GM21381 (cell line): ENCODE measurements around the gene MYLK.

Source experiments
- ATAC-seq: cut with Tn5 transposase; IDR thresholded peaks from one replicate; pipeline ENCODE4 v1.9.1; 2021; ENCODE audit warnings: mild to moderate bottlenecking, moderate library complexity; ENCODE audit not compliant: unreplicated experiment

MYLK gene

DNA sequence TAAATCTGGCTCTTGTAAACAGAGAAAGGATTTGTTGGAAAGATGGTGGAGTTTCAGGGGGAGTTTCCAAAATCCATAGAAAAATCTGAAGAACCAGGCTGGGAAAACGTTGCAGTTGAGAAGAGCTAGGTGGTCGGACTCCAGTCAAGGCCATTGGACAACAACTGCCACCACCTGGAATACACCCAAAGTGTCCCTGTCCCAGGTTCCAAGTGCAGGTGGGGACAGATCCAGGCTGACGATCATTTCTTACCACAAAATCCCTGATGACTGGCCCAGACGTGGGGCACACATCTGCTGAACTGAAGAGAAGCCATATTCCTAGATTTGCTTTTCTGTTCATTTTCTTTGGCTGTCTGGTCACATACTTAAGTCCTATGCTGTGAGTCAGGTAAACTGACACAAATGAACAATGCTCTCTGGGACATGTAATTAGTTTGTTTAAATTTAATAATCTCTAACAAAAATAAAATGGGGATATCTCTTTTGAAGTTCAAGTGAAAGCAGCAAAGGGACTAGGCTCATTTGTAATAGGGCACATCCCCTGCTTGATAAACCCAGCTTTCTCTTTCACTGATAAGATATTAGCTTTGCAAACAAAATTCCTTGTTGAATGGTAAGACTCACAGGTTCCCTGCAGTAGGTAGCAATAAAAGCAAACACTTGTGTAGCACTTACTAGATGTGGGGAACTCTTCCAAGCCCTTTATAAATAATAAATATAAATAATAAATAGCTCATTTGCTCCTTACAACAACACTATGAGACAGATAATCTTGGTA lies 88.5 kb downstream of the MYLK start:
- no peak for ATAC-seq

DNA sequence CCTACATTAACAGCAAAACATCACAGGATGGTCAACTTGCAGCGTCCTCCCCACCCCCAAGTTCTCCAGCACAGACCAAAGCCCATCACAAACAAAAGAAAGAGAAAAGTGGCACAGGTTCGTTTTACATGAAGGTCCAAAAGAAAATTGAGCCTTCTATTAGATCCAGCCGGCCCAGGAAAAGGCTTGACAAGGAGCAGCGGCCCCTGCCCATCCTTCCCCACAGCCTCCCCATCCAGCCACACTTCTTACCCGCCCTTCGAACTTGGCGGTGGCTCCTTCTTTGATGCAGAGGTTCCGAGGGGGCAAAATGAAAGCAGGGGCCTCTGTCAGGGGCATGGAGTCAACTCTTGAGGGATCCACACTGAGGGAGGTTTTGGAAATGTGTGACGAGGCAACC lies 90.7 kb downstream of the MYLK start:
- ATAC-seq = no peak

DNA sequence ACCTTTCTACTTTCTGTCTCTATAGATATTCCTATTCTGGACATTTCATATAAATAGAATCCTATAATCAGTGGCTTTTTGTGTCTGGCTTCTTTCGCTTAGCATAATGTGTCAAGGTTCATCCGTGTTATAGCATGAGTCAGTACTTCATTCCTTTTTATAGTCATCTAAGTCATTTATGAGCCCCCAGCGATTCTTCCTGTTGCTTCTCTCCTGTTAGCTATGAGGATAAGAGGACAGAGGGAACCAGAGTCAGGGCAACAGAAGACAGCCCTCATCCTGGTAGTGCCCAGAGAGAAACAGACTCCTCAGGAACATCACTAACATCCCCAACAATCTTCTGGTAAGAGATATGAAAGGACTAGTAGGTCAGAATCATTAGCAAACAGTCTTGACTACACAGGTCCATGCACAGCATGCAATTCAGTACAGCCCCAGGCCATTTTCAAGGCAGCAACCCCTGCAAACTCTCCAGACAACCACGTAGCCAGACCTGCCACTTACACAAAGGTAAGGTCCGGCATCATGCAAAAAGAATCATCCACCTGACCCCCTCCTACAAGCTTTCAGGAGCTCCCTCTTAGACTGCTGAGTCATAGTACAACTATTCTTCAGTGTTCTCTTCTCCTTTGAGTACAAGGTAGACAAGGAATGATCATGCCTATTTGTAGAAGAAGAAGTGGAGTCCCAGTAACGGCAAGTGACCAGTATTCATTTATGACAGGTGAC lies 91.5 kb downstream of the MYLK start:
- no peak for ATAC-seq

DNA sequence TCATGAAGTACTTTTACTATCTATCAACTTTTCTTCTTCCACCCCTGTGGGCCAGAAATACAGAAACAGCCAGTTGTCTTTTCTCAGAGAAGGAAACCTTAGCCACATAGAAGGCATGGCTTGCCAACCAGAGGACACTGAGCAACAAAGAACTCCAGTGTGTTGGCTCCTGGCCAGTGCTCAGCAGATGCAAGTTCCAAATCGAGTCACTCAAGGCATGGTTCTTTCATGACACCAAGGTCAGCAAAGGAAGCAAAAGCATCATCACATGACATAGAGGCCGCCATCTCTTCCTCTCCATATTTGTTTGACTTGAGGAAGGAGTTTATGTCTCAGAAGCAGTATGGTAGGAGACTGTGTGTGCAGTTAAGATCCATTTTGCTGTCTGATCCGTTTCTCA lies 92.2 kb downstream of the MYLK start:
- no peak for ATAC-seq

DNA sequence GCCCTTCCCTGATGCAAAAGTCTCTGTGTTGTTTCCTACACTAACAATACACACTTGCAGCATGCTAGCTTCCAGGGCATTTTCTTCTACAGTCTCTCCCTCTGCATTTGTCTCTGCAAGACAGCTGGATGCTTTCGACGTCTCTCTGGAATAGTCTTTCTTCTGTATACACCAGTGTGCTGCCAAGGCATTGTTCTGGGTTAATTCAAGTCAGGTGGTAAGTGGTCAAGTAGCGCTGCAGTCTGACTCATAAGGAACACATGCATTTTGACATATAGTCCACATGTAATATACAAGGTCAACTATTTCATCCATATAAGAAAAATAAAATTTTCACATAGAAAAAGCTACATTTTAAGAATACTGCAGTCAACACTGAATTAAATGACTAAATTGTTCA lies 92.7 kb downstream of the MYLK start:
- ATAC-seq = no peak

GRCh38 chr3:123791073-123791370 lies 93.1 kb downstream of the MYLK start:
- no peak for ATAC-seq

DNA sequence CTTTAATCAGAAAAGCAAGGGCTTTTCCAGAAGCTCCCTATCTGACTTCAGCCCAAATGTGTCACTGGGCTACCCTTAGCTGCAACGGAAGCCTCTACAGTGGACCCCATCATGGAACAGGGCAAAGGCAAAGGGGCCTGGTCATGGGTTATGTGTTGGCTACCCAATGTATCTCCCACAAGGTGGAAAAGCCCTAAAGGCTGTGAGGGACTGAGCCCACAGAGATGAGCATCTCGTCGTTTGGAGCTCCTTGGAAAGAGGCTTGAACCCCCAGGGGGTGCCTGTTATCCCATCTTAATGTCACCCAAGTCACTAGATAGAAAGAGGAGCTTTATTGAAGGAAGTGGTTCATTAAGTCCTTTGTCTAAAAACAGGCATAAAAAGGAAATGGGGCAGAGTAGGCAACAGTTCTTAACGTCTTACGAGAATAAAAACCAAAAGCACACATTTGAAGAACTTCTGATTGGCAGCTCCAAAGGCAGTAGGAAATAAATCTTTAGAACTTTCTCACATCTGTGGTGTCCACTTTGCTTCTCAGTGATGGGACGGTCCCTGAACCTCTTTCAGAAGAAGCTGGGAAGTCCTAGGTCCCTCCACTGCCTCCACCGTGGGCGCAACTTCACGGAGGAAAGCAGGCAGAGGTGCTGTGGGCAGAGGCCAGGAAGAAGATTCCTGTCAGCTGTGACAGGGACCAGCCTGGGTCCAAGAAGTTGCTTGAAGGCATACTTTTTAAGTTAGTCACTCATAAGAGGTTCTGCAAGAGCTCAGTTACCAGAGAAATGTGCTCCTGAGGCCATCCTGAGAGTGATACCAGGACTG lies 93.7 kb downstream of the MYLK start:
- no peak for ATAC-seq

GRCh38 chr3:123789760-123790159 lies 94.4 kb downstream of the MYLK start:
- no peak for ATAC-seq

- ATAC-seq = no peak
These were observed 95.0 kb downstream of the MYLK start for GRCh38 chr3:123789160-123789559.

- ATAC-seq = no peak
These were observed 95.4 kb downstream of the MYLK start for GRCh38 chr3:123788710-123789109.

GRCh38 chr3:123787133-123787532 lies 97.0 kb downstream of the MYLK start:
- ATAC-seq = no peak

DNA sequence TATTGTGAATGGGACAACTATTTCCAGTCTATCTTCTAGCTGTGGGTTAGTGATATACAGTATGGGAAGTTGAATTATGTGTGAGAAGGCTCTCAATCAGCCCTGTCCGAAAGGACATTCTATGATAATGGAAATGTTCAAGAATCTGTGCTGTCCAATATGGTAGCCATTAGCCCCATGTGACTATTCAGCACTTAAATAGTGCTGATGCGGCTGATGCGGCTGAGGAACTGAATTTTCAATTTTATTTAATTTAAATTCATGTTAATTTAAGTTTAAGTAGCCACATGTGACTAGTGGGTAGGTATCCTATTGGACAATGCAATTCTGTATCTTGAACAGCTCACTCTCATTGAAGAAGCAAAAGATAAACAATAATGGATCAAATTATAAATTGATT lies 98.5 kb downstream of the MYLK start:
- no peak for ATAC-seq

GRCh38 chr3:123783811-123784210 lies 100.3 kb downstream of the MYLK start:
- ATAC-seq = no peak

DNA sequence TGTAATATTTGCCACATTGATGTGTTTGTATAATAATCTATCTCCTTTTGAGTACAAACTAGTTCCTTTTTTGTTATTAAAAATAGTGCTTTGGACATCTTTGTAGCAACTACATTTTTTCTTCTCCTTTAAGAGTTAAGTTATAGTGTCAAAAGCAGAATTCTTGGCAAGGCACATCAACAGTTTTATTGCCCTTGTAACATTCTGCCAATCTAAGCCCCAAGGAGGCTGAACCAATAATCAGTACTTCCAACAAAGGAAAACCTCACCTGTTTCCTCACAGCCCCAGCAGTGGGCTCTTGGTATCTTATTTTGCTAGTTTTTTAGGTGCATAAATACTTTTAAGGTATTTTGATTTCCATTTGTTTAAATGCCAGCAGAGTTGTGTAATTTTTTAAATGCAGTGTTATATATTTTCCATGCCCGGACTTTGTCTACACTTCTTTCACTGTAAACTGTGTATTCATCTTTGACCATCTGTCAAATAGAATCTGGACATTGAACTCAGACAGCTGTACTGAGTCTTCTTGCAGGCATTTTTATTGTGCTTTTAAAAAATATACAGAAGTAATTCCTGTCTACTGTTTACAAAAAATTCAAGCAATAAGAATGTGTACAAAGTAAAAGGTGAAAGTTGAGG lies 101.0 kb downstream of the MYLK start:
- no peak for ATAC-seq

DNA sequence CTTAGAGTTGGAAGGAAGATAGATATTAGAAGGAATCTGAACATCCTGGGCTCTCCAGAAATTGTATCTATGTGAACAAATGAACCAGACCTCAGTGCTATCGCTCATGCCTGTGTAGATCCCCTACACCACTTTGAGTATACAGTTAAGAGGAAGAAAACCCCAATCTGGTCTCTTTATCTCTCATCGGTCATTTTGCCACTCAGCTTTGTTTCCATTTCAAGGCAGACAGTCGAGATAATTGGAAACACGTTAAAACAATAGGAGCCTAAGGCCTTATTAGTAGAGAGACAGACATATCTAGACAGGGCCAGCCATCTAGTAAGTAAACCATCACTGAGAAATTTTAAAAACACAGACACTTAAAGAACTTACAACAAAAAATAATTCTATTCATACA lies 101.6 kb downstream of the MYLK start:
- no peak for ATAC-seq

- ATAC-seq = no peak
These were observed 102.4 kb downstream of the MYLK start for GRCh38 chr3:123781571-123782275.

GRCh38 chr3:123781138-123781537 lies 103.0 kb downstream of the MYLK start:
- no peak for ATAC-seq

- no peak for ATAC-seq
These were observed 103.5 kb downstream of the MYLK start for GRCh38 chr3:123780656-123781055.

GRCh38 chr3:123779655-123780231 lies 104.4 kb downstream of the MYLK start:
- ATAC-seq = no peak

DNA sequence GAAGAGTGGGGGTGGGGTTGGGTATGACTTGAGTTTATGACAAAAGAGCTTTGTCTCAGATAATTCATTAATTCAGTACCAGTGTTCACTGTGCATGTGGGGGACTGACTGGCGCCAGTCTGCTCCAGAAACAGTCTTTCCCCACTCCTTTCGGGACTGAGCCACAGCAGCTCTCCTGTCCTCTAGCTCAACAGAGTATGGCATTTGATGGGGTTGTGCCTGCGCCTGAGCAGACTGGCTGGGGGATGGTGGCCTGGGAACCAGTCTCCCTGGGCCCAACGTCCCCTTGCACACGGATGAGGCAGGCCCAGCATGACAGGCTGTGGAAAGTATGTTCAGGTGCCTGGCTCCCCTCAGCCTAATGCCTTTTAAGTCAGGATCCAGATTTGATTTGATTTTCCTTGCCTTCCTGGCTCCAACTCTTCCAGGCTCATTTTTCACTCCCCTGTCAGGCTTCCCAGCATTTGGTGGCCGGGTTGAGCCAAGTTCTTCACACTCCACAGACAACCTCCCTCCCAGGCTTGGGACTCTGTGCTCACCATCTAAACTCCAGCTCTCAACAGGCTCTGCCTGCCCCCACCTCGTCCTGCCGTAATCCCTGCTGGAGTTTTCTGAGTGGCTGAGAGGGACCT lies 105.0 kb downstream of the MYLK start:
- ATAC-seq = no peak
